Daoy (cell line): Measurements from ENCODE around the gene STK24. TPM values are rescaled to one million over a fixed set of nuclear protein-coding genes. Genes with fewer than 3 reads are reported as not detected.

Experiments
- DNase-seq: peaks from one replicate; pipeline ENCODE4 v3.0.0-alpha.2; 2015; ENCODE audit warnings: low read depth
- total RNA-seq: library from RNA; depleted of rRNA; stranded (reverse); fragments of >200 nt; shearing (Covaris generic); gene quantifications from 2 replicates; pipeline ENCODE4 v1.2.3, GENCODE V29; 2014

STK24 gene
- total RNA-seq, 1 experiment from 2014 or later: 62.6 TPM

GRCh38 chr13:98511435-98511834 is 65.5 kb downstream of the STK24 start:
- DNase-seq: no peak

- DNase-seq: no peak
Observed at GRCh38 chr13:98510156-98510509, 66.8 kb downstream of the STK24 start.

- peak; percentile 88 for DNase-seq
Observed at GRCh38 chr13:98509271-98510155, 67.4 kb downstream of the STK24 start.

GRCh38 chr13:98508685-98509084 is 68.2 kb downstream of the STK24 start:
- peak; percentile 62 for DNase-seq

GRCh38 chr13:98508280-98508679 is 68.6 kb downstream of the STK24 start:
- peak; percentile 15 for DNase-seq

- peak; percentile 73 for DNase-seq
Observed at GRCh38 chr13:98507282-98507797, 69.6 kb downstream of the STK24 start.

- no peak for DNase-seq
Observed at GRCh38 chr13:98506728-98507230, 70.1 kb downstream of the STK24 start.

- DNase-seq: no peak
Observed at GRCh38 chr13:98506322-98506721, 70.6 kb downstream of the STK24 start.

GRCh38 chr13:98505217-98505616 is 71.7 kb downstream of the STK24 start:
- DNase-seq: no peak

- DNase-seq: no peak
Observed at GRCh38 chr13:98504371-98504963, 72.4 kb downstream of the STK24 start.

- DNase-seq: no peak
Observed at GRCh38 chr13:98504029-98504351, 72.9 kb downstream of the STK24 start.

GRCh38 chr13:98503175-98504028 is 73.5 kb downstream of the STK24 start:
- no peak for DNase-seq

GRCh38 chr13:98500963-98501421 is 75.9 kb downstream of the STK24 start:
- no peak for DNase-seq

GRCh38 chr13:98496966-98497365 is 79.9 kb downstream of the STK24 start:
- no peak for DNase-seq

- no peak for DNase-seq
Observed at GRCh38 chr13:98496479-98496791, 80.5 kb downstream of the STK24 start.

- no peak for DNase-seq
Observed at GRCh38 chr13:98495627-98496478, 81.1 kb downstream of the STK24 start.

GRCh38 chr13:98494769-98495168 is 82.1 kb downstream of the STK24 start:
- no peak for DNase-seq

GRCh38 chr13:98493042-98493712 is 83.7 kb downstream of the STK24 start:
- no peak for DNase-seq

- no peak for DNase-seq
Observed at GRCh38 chr13:98492335-98493041, 84.4 kb downstream of the STK24 start.

GRCh38 chr13:98490866-98491265 is 86.0 kb downstream of the STK24 start:
- DNase-seq: no peak
